Calu3 (cell line): ENCODE measurements around the gene PLD1. TPM values are rescaled to one million over a fixed set of nuclear protein-coding genes. Genes with fewer than 3 reads are reported as not detected.

Experiments used
- BruUV-seq: library from RNA; stranded (reverse); fragments of 400-500 nt; replicated peaks from 2 replicates; lab custom pipeline; 2021; lab: Mats Ljungman, UMichigan
- CTCF ChIA-PET: fragments of 300-600 bp; sonication (Branson Sonifier 250); formaldehyde crosslinking; loops from one replicate; lab custom pipeline; 2022; ENCODE audit warnings: antibody characterized with exemption; lab: Charles Lee
- DNase-seq: peaks from one replicate; pipeline ENCODE4 v3.0.0; 2022
- H3K27ac Mint-ChIP-seq: one replicate; pipeline ENCODE4 v1.8.0; 2022; ENCODE audit warnings: mixed read lengths; ENCODE audit not compliant: unreplicated experiment
- H3K27me3 Mint-ChIP-seq: one replicate; pipeline ENCODE4 v1.8.0; 2022; ENCODE audit warnings: mixed read lengths; ENCODE audit not compliant: unreplicated experiment
- H3K36me3 Mint-ChIP-seq: one replicate; pipeline ENCODE4 v1.8.0; 2022; ENCODE audit warnings: mild to moderate bottlenecking, moderate library complexity, mixed read lengths; ENCODE audit not compliant: insufficient read depth, unreplicated experiment
- H3K4me1 Mint-ChIP-seq: one replicate; pipeline ENCODE4 v1.8.0; 2022; ENCODE audit warnings: mild to moderate bottlenecking, low read depth, mixed read lengths; ENCODE audit not compliant: unreplicated experiment
- H3K4me3 Mint-ChIP-seq: one replicate; pipeline ENCODE4 v1.8.0; 2022; ENCODE audit warnings: mild to moderate bottlenecking, low read depth, moderate library complexity, mixed read lengths; ENCODE audit not compliant: unreplicated experiment
- H3K9me3 Mint-ChIP-seq: one replicate; pipeline ENCODE4 v1.8.0; 2022; ENCODE audit warnings: low read depth, mixed read lengths; ENCODE audit not compliant: unreplicated experiment
- intact Hi-C: fragments of 100-400 bp; cut with micrococcal nuclease; formaldehyde crosslinking; loops from one replicate; pipeline ENCODE4 v1.10.0; 2022; ENCODE audit not compliant: unreplicated experiment
- total RNA-seq: library from RNA; stranded (reverse); gene quantifications from 2 replicates; pipeline ENCODE4 v1.2.3, GENCODE V29; 2022
- TF ChIP-seq, protein P1 (sequence below): fragments of 200-600 bp; IDR thresholded peaks from one replicate; pipeline ENCODE4 v1.8.0; 2022; ENCODE audit warnings: antibody characterized with exemption; ENCODE audit not compliant: unreplicated experiment

PLD1 gene
- total RNA-seq, 1 experiment from 2014 or later = 61.2 TPM

DNA sequence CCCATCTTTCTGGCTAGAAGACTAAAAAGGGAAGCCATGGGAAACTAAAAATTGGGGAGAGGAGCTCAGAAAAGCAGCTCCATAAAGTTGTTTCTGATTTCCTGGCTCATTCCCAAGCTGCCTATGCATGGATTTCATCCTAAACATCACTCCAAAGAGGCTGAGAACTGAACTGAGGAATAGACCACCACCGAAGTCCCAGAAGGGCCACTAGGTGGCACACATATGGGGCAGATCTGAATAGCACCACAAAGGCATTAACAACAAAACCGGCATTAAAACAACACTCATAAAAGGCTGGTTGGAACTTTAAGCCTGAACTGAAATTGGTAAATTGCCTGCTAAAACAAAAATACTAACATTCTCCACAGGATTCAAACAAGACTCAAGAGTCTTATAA, 106.3 kb downstream of the PLD1 start:
- intact Hi-C loops = loop anchor here (1.0 kb wide), 2 partner anchors 68 to 130 kb away; no protein-coding TSS in a partner anchor
- H3K4me1 Mint-ChIP-seq = no peaks in the 10 kb centered on the region
- CTCF ChIA-PET = interaction anchor here (2.3 kb wide), 1 partner anchor 68 kb away, joined by 10 read pairs; no protein-coding TSS in a partner anchor
- H3K27ac Mint-ChIP-seq = no peak overlapping the region
- no TSS peak for BruUV-seq
- no peaks in the 10 kb centered on the region for H3K27me3 Mint-ChIP-seq
- no peaks in the 10 kb centered on the region for H3K9me3 Mint-ChIP-seq
- no peaks in the 10 kb centered on the region for H3K36me3 Mint-ChIP-seq
- TF ChIP-seq, protein P1, sequence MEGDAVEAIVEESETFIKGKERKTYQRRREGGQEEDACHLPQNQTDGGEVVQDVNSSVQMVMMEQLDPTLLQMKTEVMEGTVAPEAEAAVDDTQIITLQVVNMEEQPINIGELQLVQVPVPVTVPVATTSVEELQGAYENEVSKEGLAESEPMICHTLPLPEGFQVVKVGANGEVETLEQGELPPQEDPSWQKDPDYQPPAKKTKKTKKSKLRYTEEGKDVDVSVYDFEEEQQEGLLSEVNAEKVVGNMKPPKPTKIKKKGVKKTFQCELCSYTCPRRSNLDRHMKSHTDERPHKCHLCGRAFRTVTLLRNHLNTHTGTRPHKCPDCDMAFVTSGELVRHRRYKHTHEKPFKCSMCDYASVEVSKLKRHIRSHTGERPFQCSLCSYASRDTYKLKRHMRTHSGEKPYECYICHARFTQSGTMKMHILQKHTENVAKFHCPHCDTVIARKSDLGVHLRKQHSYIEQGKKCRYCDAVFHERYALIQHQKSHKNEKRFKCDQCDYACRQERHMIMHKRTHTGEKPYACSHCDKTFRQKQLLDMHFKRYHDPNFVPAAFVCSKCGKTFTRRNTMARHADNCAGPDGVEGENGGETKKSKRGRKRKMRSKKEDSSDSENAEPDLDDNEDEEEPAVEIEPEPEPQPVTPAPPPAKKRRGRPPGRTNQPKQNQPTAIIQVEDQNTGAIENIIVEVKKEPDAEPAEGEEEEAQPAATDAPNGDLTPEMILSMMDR = peak; percentile 80
- DNase-seq = peak; percentile 72
- H3K4me3 Mint-ChIP-seq = no peak overlapping the region

DNA sequence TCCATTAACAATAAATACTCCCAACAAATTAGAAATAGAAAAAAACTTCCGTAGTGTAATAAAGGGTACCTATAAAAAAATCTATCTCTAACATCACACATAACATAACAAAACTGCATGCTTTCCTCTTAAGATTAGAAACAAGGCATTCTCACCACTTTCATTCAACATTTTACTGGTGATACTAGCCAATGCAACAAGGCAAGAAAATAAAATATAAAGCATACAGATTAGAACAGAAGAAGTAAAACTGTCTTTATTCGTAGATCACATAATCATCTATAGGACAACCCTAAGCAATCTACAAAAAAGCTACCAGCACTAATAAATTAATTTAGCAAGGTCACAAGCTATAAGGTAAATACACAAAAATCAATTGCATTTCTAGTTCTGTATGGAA, 107.1 kb downstream of the PLD1 start:
- Mint-ChIP-seq H3K27ac (no peak overlapping the region), H3K27me3 (no peaks in the 10 kb centered on the region), H3K4me1 (no peaks in the 10 kb centered on the region), H3K9me3 (no peaks in the 10 kb centered on the region), H3K36me3 (no peaks in the 10 kb centered on the region), H3K4me3 (no peak overlapping the region)
- TF ChIP-seq, protein P1 = no peak
- BruUV-seq = no TSS peak
- CTCF ChIA-PET = interaction anchor here (2.3 to 3.0 kb wide), 2 partner anchors 15 to 69 kb away, joined by 9 to 10 read pairs; no protein-coding TSS in a partner anchor
- intact Hi-C loops = no loop called here
- DNase-seq = no peak

DNA sequence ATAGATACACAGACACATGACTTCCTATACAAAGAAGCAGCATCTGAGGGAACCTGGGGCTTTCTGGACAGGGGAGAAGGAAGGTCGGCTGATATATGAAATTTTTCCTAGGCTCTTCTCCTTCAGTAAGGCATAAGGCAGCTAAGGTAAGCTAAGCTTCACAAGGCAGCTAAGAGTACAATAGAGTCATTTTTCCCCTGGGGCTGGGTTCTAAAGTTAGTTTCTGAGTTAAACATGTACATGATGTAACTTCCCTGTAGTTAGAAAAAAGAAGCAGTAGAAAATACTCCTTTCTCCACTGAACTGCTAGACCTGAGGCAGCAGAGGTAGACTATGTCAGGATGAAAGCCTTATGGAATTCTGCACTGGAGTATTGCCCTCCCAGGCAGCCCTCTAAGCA, 109.6 kb downstream of the PLD1 start:
- H3K4me3 Mint-ChIP-seq = no peak overlapping the region
- intact Hi-C loops = no loop called here

DNA sequence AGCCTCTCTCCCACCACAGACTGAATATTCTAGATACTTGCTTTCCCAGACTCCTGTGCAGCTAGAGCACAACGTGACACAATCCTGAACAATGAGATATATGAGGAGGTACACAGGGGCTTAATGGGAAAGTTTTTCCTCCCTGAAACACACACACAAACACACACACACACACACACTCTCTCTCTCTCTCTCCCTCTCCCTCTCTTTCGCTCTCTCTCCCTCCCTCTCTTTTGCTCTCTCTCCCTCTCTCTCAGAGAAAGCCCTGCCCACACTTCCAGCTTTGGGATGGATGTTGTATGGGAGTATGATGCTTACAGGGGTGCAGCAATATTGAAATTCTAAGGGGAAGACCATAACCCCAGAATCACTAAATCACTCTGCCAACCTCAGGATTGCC, 110.1 kb downstream of the PLD1 start:
- CTCF ChIA-PET = interaction anchor here (1.5 kb wide), 1 partner anchor 134 kb away, joined by 3 read pairs; no protein-coding TSS in a partner anchor
- no TSS peak for BruUV-seq
- intact Hi-C loops = no loop called here

More for the DNA sequence above, 109.6 kb downstream of the PLD1 start:
- H3K36me3 Mint-ChIP-seq = no peaks in the 10 kb centered on the region
- TF ChIP-seq, protein P1 = no peak
- BruUV-seq = no TSS peak
- H3K27ac Mint-ChIP-seq = no peak overlapping the region
- CTCF ChIA-PET = interaction anchor here (1.0 to 3.0 kb wide), 4 partner anchors 12 to 133 kb away, joined by 3 to 13 read pairs (median 6); no protein-coding TSS in a partner anchor
- DNase-seq = no peak
- no peaks in the 10 kb centered on the region for H3K27me3 Mint-ChIP-seq
- H3K9me3 Mint-ChIP-seq = no peaks in the 10 kb centered on the region
- H3K4me1 Mint-ChIP-seq = no peaks in the 10 kb centered on the region

More for the DNA sequence above, 110.1 kb downstream of the PLD1 start:
- Mint-ChIP-seq H3K4me1 (no peaks in the 10 kb centered on the region), H3K9me3 (no peaks in the 10 kb centered on the region), H3K27me3 (no peaks in the 10 kb centered on the region), H3K27ac (no peak overlapping the region), H3K4me3 (no peak overlapping the region), H3K36me3 (no peaks in the 10 kb centered on the region)
- TF ChIP-seq, protein P1 = no peak
- DNase-seq = no peak
